K562 (cell line): ENCODE data around the gene CHKB. TPM values are rescaled to one million over a fixed set of nuclear protein-coding genes. Genes with fewer than 3 reads are reported as not detected.

Experiments
- ATAC-seq: fragments of 200-7000 bp; cut with Tn5 transposase; 3 replicates; pipeline ENCODE4 v1.9.1; 2020; ENCODE audit warnings: moderate library complexity
- BruUV-seq: library from RNA; stranded (reverse); fragments of 400-500 nt; replicated peaks from 2 replicates; lab custom pipeline; 2021; lab: Mats Ljungman, UMichigan
- CTCF ChIA-PET: fragments of 300-600 bp; formaldehyde crosslinking; extraction: SDS; loops from one replicate; lab custom pipeline; 2021; ENCODE audit warnings: low intra/inter-chr PET ratio; lab: Yijun Ruan, JAX
- POLR2A ChIA-PET: fragments of 300-600, 350-650 bp; sonication (Branson Sonifier 250); formaldehyde crosslinking; extraction: SDS; loops from one replicate; lab custom pipeline; 2021; ENCODE audit warnings: antibody characterized with exemption, inconsistent platforms; lab: Yijun Ruan, JAX
- DNase-seq, 4 experiments: peaks; one replicate each; pipeline versions ENCODE4 v3.0.0 to v3.0.0-alpha.2; 2011 to 2018; ENCODE audit warnings: low spot score in 3 of 4, mixed read lengths in 3 of 4; ENCODE audit errors: extremely low read depth in 1 of 4
- FAIRE-seq: peaks from 2 replicates; lab custom pipeline; 2011; peaks lifted over from hg19 to GRCh38; lab: Jason Lieb, UNC
- H2AFZ ChIP-seq: 2 replicates; pipeline ENCODE4 v1.6.0; 2011; ENCODE audit warnings: low read depth, low read length, control low read depth, inconsistent platforms
- H3K27ac ChIP-seq: fragments of 200-600 bp; 3 replicates; pipeline ENCODE4 v1.8.0; 2011; ENCODE audit warnings: low read depth, mild to moderate bottlenecking, control low read depth, inconsistent platforms, low read length, moderate library complexity, mixed read lengths; ENCODE audit errors: extremely low read depth
- H3K27me3 ChIP-seq, 2 experiments: fragments of 300-600 bp in 1 of 2; 2 replicates in 1 of 2; 3 replicates in 1 of 2; pipeline versions ENCODE4 v1.6.0 to v1.8.0; 2011; ENCODE audit warnings: inconsistent platforms in 2 of 2, low read length in 2 of 2, mild to moderate bottlenecking in 1 of 2, mixed read lengths in 1 of 2, moderate library complexity in 1 of 2; ENCODE audit not compliant: control insufficient read depth in 2 of 2, insufficient read depth in 2 of 2
- H3K36me3 ChIP-seq: fragments of 300-600 bp; 3 replicates; pipeline ENCODE4 v1.8.0; 2011; ENCODE audit warnings: mild to moderate bottlenecking, low read length, inconsistent platforms; ENCODE audit not compliant: control insufficient read depth, insufficient read depth
- H3K4me1 ChIP-seq, 2 experiments: fragments of 200-600 bp in 1 of 2; replicated peaks in 1 of 2; 2 replicates in 1 of 2; 3 replicates in 1 of 2; pipeline versions ENCODE4 v1.5.1 to v1.8.0; 2011; ENCODE audit warnings: inconsistent platforms in 2 of 2, low read length in 2 of 2, mild to moderate bottlenecking in 1 of 2, mixed read lengths in 1 of 2, moderate library complexity in 1 of 2; ENCODE audit not compliant: control insufficient read depth in 2 of 2, insufficient read depth in 2 of 2
- H3K4me2 ChIP-seq: 2 replicates; pipeline ENCODE4 v1.6.1; 2011; ENCODE audit warnings: low read length, control low read depth, inconsistent platforms, mixed read lengths; ENCODE audit not compliant: insufficient read depth
- H3K4me3 ChIP-seq: fragments of 200-600 bp; sonication (generic), shearing (Covaris generic); 2 replicates; pipeline ENCODE4 v1.5.1; 2016; ENCODE audit warnings: control low read depth, inconsistent platforms
- H3K79me2 ChIP-seq: fragments of 200-600 bp; 3 replicates; pipeline ENCODE4 v1.8.0; 2011; ENCODE audit warnings: low read length, inconsistent platforms; ENCODE audit not compliant: control insufficient read depth, insufficient read depth
- H3K9ac ChIP-seq, 2 experiments: 2 replicates each; pipeline versions ENCODE4 v1.6.0 to v1.6.1; 2011; ENCODE audit warnings: low read depth in 2 of 2, low read length in 2 of 2, control low read depth in 1 of 2, inconsistent platforms in 1 of 2, mild to moderate bottlenecking in 1 of 2, mixed read lengths in 1 of 2; ENCODE audit not compliant: insufficient read depth in 1 of 2
- H3K9me1 ChIP-seq: one replicate; pipeline ENCODE4 v1.6.0; 2011; ENCODE audit warnings: inconsistent platforms, mild to moderate bottlenecking, low read length, moderate library complexity; ENCODE audit not compliant: control insufficient read depth, insufficient read depth
- H3K9me3 ChIP-seq: replicated peaks from 2 replicates; pipeline ENCODE4 v1.5.1; 2011; ENCODE audit warnings: low read depth, low read length, inconsistent platforms; ENCODE audit not compliant: control insufficient read depth, insufficient read depth
- H4K20me1 ChIP-seq: replicated peaks from 2 replicates; pipeline ENCODE4 v1.6.1; 2011; ENCODE audit warnings: low read length, inconsistent platforms, mixed read lengths; ENCODE audit not compliant: control insufficient read depth, insufficient read depth
- ATF1 ChIP-seq, 2 experiments: fragments of 450-650 bp in 1 of 2; IDR thresholded peaks; 2 replicates each; pipeline ENCODE4 v1.6.1; 2016; ENCODE audit warnings: missing compliant biosample characterization in 1 of 2, missing genetic modification characterization in 1 of 2
- ILK ChIP-seq: fragments of 450-650 bp; IDR thresholded peaks from 2 replicates; pipeline ENCODE4 v1.6.1; 2016; ENCODE audit warnings: missing genetic modification characterization, low read depth, mild to moderate bottlenecking, missing compliant biosample characterization, moderate library complexity, borderline replicate concordance
- MAZ ChIP-seq, 2 experiments: fragments of 450-650 bp in 1 of 2; sonication (generic) in 1 of 2; formaldehyde crosslinking; IDR thresholded peaks in 1 of 2; conservative IDR thresholded peaks in 1 of 2; 2 replicates each; pipeline versions ENCODE4 v1.4.0 to v1.5.0; 2020; ENCODE audit warnings: mild to moderate bottlenecking in 1 of 2, missing genetic modification reagents in 1 of 2
- PHB ChIP-seq: fragments of 250-450 bp; sonication (Bioruptor Pico); IDR thresholded peaks from 2 replicates; pipeline ENCODE4 v1.5.0; 2021
- SAP30 ChIP-seq: fragments of 200-600 bp; sonication (generic); IDR thresholded peaks from 2 replicates; pipeline ENCODE4 v1.6.1; 2012; ENCODE audit warnings: borderline replicate concordance, low read depth, mild to moderate bottlenecking, moderate library complexity, low read length, control low read depth, inconsistent platforms; ENCODE audit not compliant: insufficient read depth, poor library complexity, severe bottlenecking
- ZBTB34 ChIP-seq: fragments of 250-450 bp; sonication (Bioruptor Pico); IDR thresholded peaks from 2 replicates; pipeline ENCODE4 v1.8.0; 2021; ENCODE audit warnings: mild to moderate bottlenecking, moderate library complexity
- WGBS: fragments of 100-300 bp; shearing (Covaris generic); methylation state at CpG from one replicate; pipeline ENCODE4 v1.1.6; 2016; ENCODE audit warnings: low coverage, mixed read lengths; ENCODE audit not compliant: insufficient coverage; ENCODE audit errors: missing lambda C conversion rate; 5-methylcytosine and 5-hydroxymethylcytosine counted together
- in situ Hi-C: fragments of 300-500 bp; cut with MboI; formaldehyde crosslinking; loops from 4 replicates; pipeline ENCODE4 v1.15.0; 2018; ENCODE audit warnings: inconsistent platforms, mixed read lengths
- intact Hi-C: fragments of 100-400 bp; cut with micrococcal nuclease; formaldehyde crosslinking; loops from 2 replicates; pipeline ENCODE4 v1.14.2; 2022
- polyA plus RNA-seq, 8 experiments: library from polyadenylated mRNA; depleted of rRNA in 4 of 8; stranded (reverse) in 5 of 8; unstranded in 3 of 8; fragments of >200 nt; fragmentation: Nextera tagmentation in 2 of 8; fragmentation: Illumina TruSeq in 1 of 8; extraction: Ambion mirVana in 2 of 8; extraction: Trizol in 1 of 8; gene quantifications; 2 replicates each; pipeline versions ENCODE4 v1.2.1 to v1.2.3, GENCODE V29; 2011 to 2014; ENCODE audit warnings: inconsistent platforms in 1 of 8, missing spikeins in 1 of 8
- total RNA-seq, 7 experiments: library from RNA; depleted of rRNA in 6 of 7; stranded (reverse); fragments of >200 nt in 6 of 7; fragmentation: Illumina TruSeq in 2 of 7; extraction: Trizol in 2 of 7; gene quantifications; 2 replicates each; pipeline versions ENCODE4 v1.2.1 to v1.2.3, GENCODE V29; 2011 to 2021; ENCODE audit warnings: low replicate concordance in 1 of 7
- TF ChIP-seq, protein P1 (sequence below): fragments of 450-650 bp; formaldehyde crosslinking; IDR thresholded peaks from 2 replicates; pipeline ENCODE4 v1.4.0; 2020; ENCODE audit warnings: mild to moderate bottlenecking, mixed read lengths

Gene CHKB
- total and polyA plus RNA-seq, 9 of the 15 experiments (the other 6 are each of a cell fraction or from before 2014, with no cell fraction given), result 2.7 to 31.0 (median 11.0) TPM

DNA sequence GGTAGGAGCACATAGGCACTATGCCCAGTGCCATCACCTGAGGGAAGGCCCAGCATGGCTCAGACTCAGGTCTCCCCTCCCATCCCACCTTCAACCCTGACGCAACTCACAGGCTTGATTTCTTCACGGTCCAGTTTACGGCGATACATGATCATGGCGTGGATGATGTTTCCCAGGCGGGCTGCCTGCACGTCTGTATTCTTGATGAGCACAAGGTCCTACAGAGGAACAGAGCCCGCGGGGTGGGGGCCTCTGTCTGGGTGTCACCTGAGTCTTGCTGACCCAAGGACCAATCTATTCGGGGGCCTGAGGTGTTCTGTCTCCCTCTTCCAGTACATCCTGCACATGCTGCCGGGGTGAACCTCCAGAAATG is 8.3 kb downstream of the CHKB start:
- Histone ChIP-seq H3K36me3 (no peaks in the 10 kb centered on the region), H3K79me2 (no peaks in the 10 kb centered on the region), H3K27ac (no peak overlapping the region), H3K4me1 (peaks cover 0 to 11% of the 10 kb centered on the region in 2 experiments; a peak in 2 of 5 replicates), H4K20me1 (no peaks in the 10 kb centered on the region), H3K4me2 (no peak overlapping the region), H3K27me3 (no peaks in the 10 kb centered on the region), H3K9ac (no peak overlapping the region), H3K4me3 (no peak overlapping the region), H3K9me3 (no peaks in the 10 kb centered on the region), H2AFZ (no peak overlapping the region), H3K9me1 (no peaks in the 10 kb centered on the region)
- FAIRE-seq (no peak), ATAC-seq (no peak), DNase-seq (no peak)
- POLR2A ChIA-PET, result interaction anchor here (0.7 to 1.5 kb wide), 5 partner anchors 9 to 89 kb away, joined by 3 to 5 read pairs (median 3); partner anchors contain the start of gene SYCE3
- CTCF ChIA-PET, result no interaction called here
- intact Hi-C loops (no loop called here), in situ Hi-C loops (no loop called here)
- TF ChIP-seq MAZ (CRISPR knock-in tag; conservative IDR thresholded peaks at IDR 0.05 in 1 of 2, IDR thresholded peaks at IDR 0.05 in 1 of 2) (no peak), PHB (no peak), ATF1 (CRISPR knock-in tag; IDR thresholded peaks at IDR 0.05) (no peak), ATF1 (tag; IDR thresholded peaks at IDR 0.05) (no peak), SAP30 (no peak), ILK (tag) (no peak), ZBTB34 (CRISPR knock-in tag) (no peak)
- TF ChIP-seq, protein P1, sequence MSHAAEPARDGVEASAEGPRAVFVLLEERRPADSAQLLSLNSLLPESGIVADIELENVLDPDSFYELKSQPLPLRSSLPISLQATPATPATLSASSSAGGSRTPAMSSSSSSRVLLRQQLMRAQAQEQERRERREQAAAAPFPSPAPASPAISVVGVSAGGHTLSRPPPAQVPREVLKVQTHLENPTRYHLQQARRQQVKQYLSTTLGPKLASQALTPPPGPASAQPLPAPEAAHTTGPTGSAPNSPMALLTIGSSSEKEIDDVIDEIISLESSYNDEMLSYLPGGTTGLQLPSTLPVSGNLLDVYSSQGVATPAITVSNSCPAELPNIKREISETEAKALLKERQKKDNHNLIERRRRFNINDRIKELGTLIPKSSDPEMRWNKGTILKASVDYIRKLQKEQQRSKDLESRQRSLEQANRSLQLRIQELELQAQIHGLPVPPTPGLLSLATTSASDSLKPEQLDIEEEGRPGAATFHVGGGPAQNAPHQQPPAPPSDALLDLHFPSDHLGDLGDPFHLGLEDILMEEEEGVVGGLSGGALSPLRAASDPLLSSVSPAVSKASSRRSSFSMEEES, result no peak
- BruUV-seq, result no TSS peak
- WGBS, result 47% methylated on average over 8 of the region's 11 CpGs
